K562 (cell line): ENCODE measurements around the gene CPZ.

Experiments used
- BRCA1 ChIP-seq, 2 experiments: fragments of 450-650 bp in 1 of 2; sonication (generic) in 1 of 2; formaldehyde crosslinking in 1 of 2; IDR thresholded peaks; 2 replicates each; pipeline versions ENCODE4 v1.5.0 to v1.6.1; 2017 to 2020; ENCODE audit warnings: mild to moderate bottlenecking in 1 of 2, missing genetic modification reagents in 1 of 2
- FOXK1 ChIP-seq: sonication (generic); formaldehyde crosslinking; IDR thresholded peaks from 2 replicates; pipeline ENCODE4 v1.8.0; 2022; ENCODE audit warnings: missing genetic modification reagents, mild to moderate bottlenecking, borderline replicate concordance
- NR1H2 ChIP-seq: sonication (generic); formaldehyde crosslinking; IDR thresholded peaks from 2 replicates; pipeline ENCODE4 v1.4.0; 2020; ENCODE audit warnings: mild to moderate bottlenecking, missing genetic modification reagents
- NR3C1 ChIP-seq: sonication (generic); formaldehyde crosslinking; IDR thresholded peaks from 2 replicates; pipeline ENCODE4 v1.8.1; 2022; ENCODE audit warnings: missing genetic modification reagents
- POLR2A ChIP-seq: fragments of 450-650 bp; conservative IDR thresholded peaks from 2 replicates; pipeline ENCODE4 v1.6.1; 2016
- SETDB1 ChIP-seq: IDR thresholded peaks from one replicate; pipeline ENCODE4 v1.6.1; 2012; ENCODE audit warnings: low read length, control low read depth, inconsistent platforms
- SIN3A ChIP-seq, 2 experiments: fragments of 150-350 bp in 1 of 2; IDR thresholded peaks; 2 replicates each; pipeline ENCODE4 v1.6.1; 2011 to 2016; ENCODE audit warnings: borderline replicate concordance in 2 of 2, low read depth in 2 of 2, low read length in 2 of 2, mild to moderate bottlenecking in 2 of 2, moderate library complexity in 2 of 2; ENCODE audit not compliant: control insufficient read depth in 1 of 2
- SP2 ChIP-seq: IDR thresholded peaks from 2 replicates; pipeline ENCODE4 v1.6.1; 2011; ENCODE audit warnings: mild to moderate bottlenecking, low read depth, low read length, moderate library complexity; ENCODE audit not compliant: poor library complexity, severe bottlenecking; ENCODE audit errors: extremely low read depth
- ZBTB8A ChIP-seq: fragments of 450-650 bp; IDR thresholded peaks from 2 replicates; pipeline ENCODE4 v1.6.1; 2018; ENCODE audit warnings: mild to moderate bottlenecking, moderate library complexity; ENCODE audit not compliant: partially characterized antibody
- ZKSCAN8 ChIP-seq: fragments of 200-800 bp; sonication (Bioruptor generic); IDR thresholded peaks from 2 replicates; pipeline ENCODE4 v1.6.1; 2016; ENCODE audit warnings: missing genetic modification characterization, missing compliant biosample characterization
- ZNF561 ChIP-seq: fragments of 450-650 bp; formaldehyde crosslinking; conservative IDR thresholded peaks from 2 replicates; pipeline ENCODE4 v1.4.0; 2020; ENCODE audit warnings: mild to moderate bottlenecking, moderate library complexity
- ZSCAN32 ChIP-seq: fragments of 450-650 bp; formaldehyde crosslinking; IDR thresholded peaks from 2 replicates; pipeline ENCODE4 v1.4.0; 2020; ENCODE audit warnings: mild to moderate bottlenecking, moderate library complexity
- TF ChIP-seq, protein P1 (sequence below), 3 experiments: IDR thresholded peaks in 2 of 3; conservative IDR thresholded peaks in 1 of 3; 2 replicates each; pipeline ENCODE4 v1.5.1; 2011 to 2012; ENCODE audit warnings: low read length in 3 of 3, mild to moderate bottlenecking in 3 of 3, control low read depth in 2 of 3, improper control_type of control experiment in 1 of 3, inconsistent platforms in 1 of 3, low read depth in 1 of 3, mixed read lengths in 1 of 3, moderate library complexity in 1 of 3; ENCODE audit not compliant: insufficient read depth in 2 of 3
- TF ChIP-seq, protein P2 (sequence below): fragments of 200-400 bp; formaldehyde crosslinking; IDR thresholded peaks from 2 replicates; pipeline ENCODE4 v1.6.1; 2017; ENCODE audit warnings: mild to moderate bottlenecking, low read depth, low read length, moderate library complexity

DNA sequence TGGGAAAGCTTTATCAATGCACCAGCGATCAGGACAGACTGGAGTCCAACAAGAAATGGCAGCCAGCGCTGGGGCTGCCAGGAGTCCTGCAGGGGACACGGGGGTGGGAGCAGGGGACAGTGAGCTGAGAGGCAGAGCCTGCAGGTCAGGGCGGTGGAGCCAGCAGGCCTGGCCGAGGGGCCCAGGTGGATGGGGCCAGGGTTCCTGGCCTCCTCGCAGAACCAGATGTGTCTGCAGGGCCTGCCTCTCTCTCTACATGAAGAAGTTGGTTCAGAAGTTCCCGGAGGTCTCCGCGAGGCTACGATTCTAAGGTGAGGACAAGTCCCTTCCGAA is 63.6 kb downstream of the CPZ start:
- TF ChIP-seq ZSCAN32 (no peak), ZNF561 (no peak), ZKSCAN8 (CRISPR knock-in tag) (no peak), POLR2A (no peak), BRCA1 (IDR thresholded peaks at IDR 0.05) (no peak), BRCA1 (CRISPR knock-in tag; IDR thresholded peaks at IDR 0.05) (no peak), NR3C1 (no peak), FOXK1 (CRISPR knock-in tag) (no peak), NR1H2 (no peak), ZBTB8A (no peak), SIN3A (IDR thresholded peaks at IDR 0.05; ENCODE audit: borderline replicate concordance in 2 of 2, control insufficient read depth in 1 of 2, low read depth in 2 of 2, low read length in 2 of 2) (no peak), SETDB1 (no peak), SP2 (no peak)
- TF ChIP-seq, protein P1, sequence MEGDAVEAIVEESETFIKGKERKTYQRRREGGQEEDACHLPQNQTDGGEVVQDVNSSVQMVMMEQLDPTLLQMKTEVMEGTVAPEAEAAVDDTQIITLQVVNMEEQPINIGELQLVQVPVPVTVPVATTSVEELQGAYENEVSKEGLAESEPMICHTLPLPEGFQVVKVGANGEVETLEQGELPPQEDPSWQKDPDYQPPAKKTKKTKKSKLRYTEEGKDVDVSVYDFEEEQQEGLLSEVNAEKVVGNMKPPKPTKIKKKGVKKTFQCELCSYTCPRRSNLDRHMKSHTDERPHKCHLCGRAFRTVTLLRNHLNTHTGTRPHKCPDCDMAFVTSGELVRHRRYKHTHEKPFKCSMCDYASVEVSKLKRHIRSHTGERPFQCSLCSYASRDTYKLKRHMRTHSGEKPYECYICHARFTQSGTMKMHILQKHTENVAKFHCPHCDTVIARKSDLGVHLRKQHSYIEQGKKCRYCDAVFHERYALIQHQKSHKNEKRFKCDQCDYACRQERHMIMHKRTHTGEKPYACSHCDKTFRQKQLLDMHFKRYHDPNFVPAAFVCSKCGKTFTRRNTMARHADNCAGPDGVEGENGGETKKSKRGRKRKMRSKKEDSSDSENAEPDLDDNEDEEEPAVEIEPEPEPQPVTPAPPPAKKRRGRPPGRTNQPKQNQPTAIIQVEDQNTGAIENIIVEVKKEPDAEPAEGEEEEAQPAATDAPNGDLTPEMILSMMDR (IDR thresholded peaks at IDR 0.05 in 2 of 3, conservative IDR thresholded peaks at IDR 0.05 in 1 of 3; ENCODE audit: insufficient read depth in 2 of 3, low read depth in 1 of 3, low read length in 3 of 3) = no peak
- TF ChIP-seq, protein P2, sequence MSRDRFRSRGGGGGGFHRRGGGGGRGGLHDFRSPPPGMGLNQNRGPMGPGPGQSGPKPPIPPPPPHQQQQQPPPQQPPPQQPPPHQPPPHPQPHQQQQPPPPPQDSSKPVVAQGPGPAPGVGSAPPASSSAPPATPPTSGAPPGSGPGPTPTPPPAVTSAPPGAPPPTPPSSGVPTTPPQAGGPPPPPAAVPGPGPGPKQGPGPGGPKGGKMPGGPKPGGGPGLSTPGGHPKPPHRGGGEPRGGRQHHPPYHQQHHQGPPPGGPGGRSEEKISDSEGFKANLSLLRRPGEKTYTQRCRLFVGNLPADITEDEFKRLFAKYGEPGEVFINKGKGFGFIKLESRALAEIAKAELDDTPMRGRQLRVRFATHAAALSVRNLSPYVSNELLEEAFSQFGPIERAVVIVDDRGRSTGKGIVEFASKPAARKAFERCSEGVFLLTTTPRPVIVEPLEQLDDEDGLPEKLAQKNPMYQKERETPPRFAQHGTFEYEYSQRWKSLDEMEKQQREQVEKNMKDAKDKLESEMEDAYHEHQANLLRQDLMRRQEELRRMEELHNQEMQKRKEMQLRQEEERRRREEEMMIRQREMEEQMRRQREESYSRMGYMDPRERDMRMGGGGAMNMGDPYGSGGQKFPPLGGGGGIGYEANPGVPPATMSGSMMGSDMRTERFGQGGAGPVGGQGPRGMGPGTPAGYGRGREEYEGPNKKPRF = no peak
